Mammary epithelial cell (primary cell): ENCODE measurements around the gene ZNF136.

Experiments
- CTCF ChIP-seq, 2 donors: IDR thresholded peaks in 1 of 2; conservative IDR thresholded peaks in 1 of 2; 2 replicates each; pipeline ENCODE4 v1.5.1; 2011 to 2012; ENCODE audit warnings: inconsistent platforms in 2 of 2, low read length in 2 of 2, mild to moderate bottlenecking in 2 of 2, control low read depth in 1 of 2, low read depth in 1 of 2; ENCODE audit not compliant: insufficient read depth in 1 of 2; ENCODE audit errors: extremely low read depth in 1 of 2
- EZH2 ChIP-seq: IDR thresholded peaks from 2 replicates; pipeline ENCODE4 v1.6.1; 2012; ENCODE audit warnings: low read length, inconsistent platforms, borderline replicate concordance

GRCh38 chr19:12224676-12225075 lies 61.8 kb downstream of the ZNF136 start:
- TF ChIP-seq CTCF (conservative IDR thresholded peaks at IDR 0.05 in 1 of 2, IDR thresholded peaks at IDR 0.05 in 1 of 2; ENCODE audit: extremely low read depth in 1 of 2, insufficient read depth in 1 of 2, low read depth in 1 of 2, low read length in 2 of 2) (no peak), EZH2 (no peak)
